BLaER1 treated with 17β-estradiol and CSF1 and Interleukin-3, amounts not matched to agents 10 nM and 100 nM (cell line): ENCODE measurements around the gene PTH2R.
"Not testable (repeated sequence)": the region's sequence is repeated elsewhere in the genome, so short reads cannot be mapped to it uniquely, and the experiment has no call there.

Experiments
- H3K27ac ChIP-seq, 11 experiments: shearing (Covaris generic); formaldehyde crosslinking; 2 replicates each; pipeline ENCODE4 v1.8.1; 2022
- H3K27me3 ChIP-seq, 11 experiments: shearing (Covaris generic); formaldehyde crosslinking; 2 replicates each; pipeline ENCODE4 v1.8.1; 2022
- H3K36me3 ChIP-seq, 11 experiments: shearing (Covaris generic); formaldehyde crosslinking; 2 replicates each; pipeline ENCODE4 v1.8.1; 2022
- H3K4me1 ChIP-seq, 10 experiments: shearing (Covaris generic); formaldehyde crosslinking; 2 replicates each; pipeline ENCODE4 v1.8.1; 2022
- H3K4me2 ChIP-seq, 11 experiments: shearing (Covaris generic); formaldehyde crosslinking; 2 replicates each; pipeline ENCODE4 v1.8.1; 2022
- H3K4me3 ChIP-seq, 10 experiments: shearing (Covaris generic); formaldehyde crosslinking; 2 replicates each; pipeline ENCODE4 v1.8.1; 2022
- H3K9ac ChIP-seq, 11 experiments: shearing (Covaris generic); formaldehyde crosslinking; 2 replicates each; pipeline ENCODE4 v1.8.1; 2022
- H3K9me3 ChIP-seq, 11 experiments: shearing (Covaris generic); formaldehyde crosslinking; replicated peaks in 1 of 11; 2 replicates each; pipeline ENCODE4 v1.8.1; 2022
- H4K20me1 ChIP-seq, 11 experiments: shearing (Covaris generic); formaldehyde crosslinking; 2 replicates each; pipeline ENCODE4 v1.8.1; 2022
- Cebpa-rat ChIP-seq, 11 experiments: shearing (Covaris generic); IDR thresholded peaks; 2 replicates each; pipeline ENCODE4 v1.8.1; 2022

The PTH2R gene

GRCh38 chr2:208426412-208427045 lies 19.9 kb downstream of the PTH2R start:
- no peak overlapping the region for H3K4me3 ChIP-seq
- no peak overlapping the region for H3K4me2 ChIP-seq
- peaks cover 0 to 11% (median 4%) of the 10 kb centered on the region in 11 experiments; a peak in 3 of 22 replicates for H3K9me3 ChIP-seq
- H3K36me3 ChIP-seq = no peaks in the 10 kb centered on the region
- H3K4me1 ChIP-seq = no peaks in the 10 kb centered on the region
- no peak overlapping the region for H3K27ac ChIP-seq
- H4K20me1 ChIP-seq = no peaks in the 10 kb centered on the region
- H3K9ac ChIP-seq = no peak overlapping the region
- no peaks in the 10 kb centered on the region for H3K27me3 ChIP-seq
- no peak for TF ChIP-seq Cebpa-rat (IDR thresholded peaks at IDR 0.05)

GRCh38 chr2:208437755-208438154 lies 31.2 kb downstream of the PTH2R start:
- TF ChIP-seq Cebpa-rat (IDR thresholded peaks at IDR 0.05) = no peak

GRCh38 chr2:208440716-208441115 lies 34.1 kb downstream of the PTH2R start:
- no peaks in the 10 kb centered on the region for H3K27me3 ChIP-seq
- no peaks in the 10 kb centered on the region for H4K20me1 ChIP-seq
- H3K4me3 ChIP-seq = no peak overlapping the region
- no peaks in the 10 kb centered on the region for H3K9me3 ChIP-seq
- H3K27ac ChIP-seq = no peak overlapping the region
- H3K4me1 ChIP-seq = no peaks in the 10 kb centered on the region
- H3K36me3 ChIP-seq = no peaks in the 10 kb centered on the region
- H3K9ac ChIP-seq = no peak overlapping the region
- no peak overlapping the region for H3K4me2 ChIP-seq
- TF ChIP-seq Cebpa-rat (IDR thresholded peaks at IDR 0.05) = no peak

More at GRCh38 chr2:208437755-208438154, 31.2 kb downstream of the PTH2R start:
- Histone ChIP-seq H3K4me1 (no peaks in the 10 kb centered on the region), H3K4me2 (no peak overlapping the region), H3K9me3 (no peaks in the 10 kb centered on the region), H3K27me3 (no peaks in the 10 kb centered on the region), H3K36me3 (no peaks in the 10 kb centered on the region), H3K27ac (no peak overlapping the region), H4K20me1 (no peaks in the 10 kb centered on the region), H3K9ac (no peak overlapping the region), H3K4me3 (no peak overlapping the region)

GRCh38 chr2:208441951-208442350 lies 35.4 kb downstream of the PTH2R start:
- no peak for TF ChIP-seq Cebpa-rat (IDR thresholded peaks at IDR 0.05)
- Histone ChIP-seq H3K4me3 (no peak overlapping the region), H3K9ac (no peak overlapping the region), H3K4me1 (no peaks in the 10 kb centered on the region), H3K27me3 (no peaks in the 10 kb centered on the region), H3K9me3 (no peaks in the 10 kb centered on the region), H3K27ac (no peak overlapping the region), H3K4me2 (no peak overlapping the region), H3K36me3 (no peaks in the 10 kb centered on the region), H4K20me1 (no peaks in the 10 kb centered on the region)

- H3K36me3 ChIP-seq, H3K4me1 ChIP-seq, H3K27ac ChIP-seq, H4K20me1 ChIP-seq, H3K9ac ChIP-seq, H3K4me2 ChIP-seq, H3K27me3 ChIP-seq, H3K9me3 ChIP-seq, H3K4me3 ChIP-seq: not testable (repeated sequence)
Observed at GRCh38 chr2:208447447-208447846, 40.9 kb downstream of the PTH2R start.

GRCh38 chr2:208451061-208451460 lies 44.5 kb downstream of the PTH2R start:
- Histone ChIP-seq H3K27ac (no peak overlapping the region), H3K9me3 (no peaks in the 10 kb centered on the region), H4K20me1 (no peaks in the 10 kb centered on the region), H3K4me2 (no peak overlapping the region), H3K9ac (no peak overlapping the region), H3K27me3 (no peaks in the 10 kb centered on the region), H3K4me1 (no peaks in the 10 kb centered on the region), H3K4me3 (no peak overlapping the region), H3K36me3 (no peaks in the 10 kb centered on the region)
- TF ChIP-seq Cebpa-rat (IDR thresholded peaks at IDR 0.05) = no peak

GRCh38 chr2:208454861-208455260 lies 48.3 kb downstream of the PTH2R start:
- Histone ChIP-seq H3K9ac (no peak overlapping the region), H3K27me3 (no peaks in the 10 kb centered on the region), H3K4me3 (no peak overlapping the region), H3K27ac (no peak overlapping the region), H3K9me3 (no peaks in the 10 kb centered on the region), H3K4me2 (no peak overlapping the region), H3K4me1 (no peaks in the 10 kb centered on the region), H3K36me3 (no peaks in the 10 kb centered on the region), H4K20me1 (no peaks in the 10 kb centered on the region)
- TF ChIP-seq Cebpa-rat (IDR thresholded peaks at IDR 0.05) = no peak

- no peak overlapping the region for H3K27ac ChIP-seq
- no peaks in the 10 kb centered on the region for H3K4me1 ChIP-seq
- H3K4me2 ChIP-seq = no peak overlapping the region
- no peaks in the 10 kb centered on the region for H3K36me3 ChIP-seq
- no peak overlapping the region for H3K9ac ChIP-seq
- H3K4me3 ChIP-seq = no peak overlapping the region
- no peaks in the 10 kb centered on the region for H4K20me1 ChIP-seq
- no peak for TF ChIP-seq Cebpa-rat (IDR thresholded peaks at IDR 0.05)
- H3K9me3 ChIP-seq = no peaks in the 10 kb centered on the region
- no peaks in the 10 kb centered on the region for H3K27me3 ChIP-seq
Observed at GRCh38 chr2:208463721-208464120, 57.1 kb downstream of the PTH2R start.

- no peak overlapping the region for H3K9ac ChIP-seq
- no peaks in the 10 kb centered on the region for H4K20me1 ChIP-seq
- TF ChIP-seq Cebpa-rat (IDR thresholded peaks at IDR 0.05) = no peak
- no peak overlapping the region for H3K4me3 ChIP-seq
- no peaks in the 10 kb centered on the region for H3K9me3 ChIP-seq
- H3K27ac ChIP-seq = no peak overlapping the region
- no peak overlapping the region for H3K4me2 ChIP-seq
- no peaks in the 10 kb centered on the region for H3K27me3 ChIP-seq
- no peaks in the 10 kb centered on the region for H3K36me3 ChIP-seq
- H3K4me1 ChIP-seq = no peaks in the 10 kb centered on the region
Observed at GRCh38 chr2:208464205-208464604, 57.6 kb downstream of the PTH2R start.

- H3K4me1 ChIP-seq = no peaks in the 10 kb centered on the region
- peaks cover 6 to 12% (median 9%) of the 10 kb centered on the region in 11 experiments for H3K9me3 ChIP-seq
- H3K36me3 ChIP-seq = no peaks in the 10 kb centered on the region
- TF ChIP-seq Cebpa-rat (IDR thresholded peaks at IDR 0.05) = no peak
- no peaks in the 10 kb centered on the region for H3K27me3 ChIP-seq
- no peak overlapping the region for H3K9ac ChIP-seq
- no peaks in the 10 kb centered on the region for H4K20me1 ChIP-seq
- H3K4me3 ChIP-seq = no peak overlapping the region
- no peak overlapping the region for H3K4me2 ChIP-seq
- no peak overlapping the region for H3K27ac ChIP-seq
Observed at GRCh38 chr2:208466151-208466919, 59.7 kb downstream of the PTH2R start.
